Islet precursor cell (in vitro differentiated cells): Measurements from ENCODE around the gene SEMA6B.

Experiments used
- DNase-seq: peaks from one replicate; pipeline ENCODE4 v3.0.0-alpha.2; 2018

Gene SEMA6B

GRCh38 chr19:4505570-4506448, 53.7 kb downstream of the SEMA6B start:
- no peak for DNase-seq

DNA sequence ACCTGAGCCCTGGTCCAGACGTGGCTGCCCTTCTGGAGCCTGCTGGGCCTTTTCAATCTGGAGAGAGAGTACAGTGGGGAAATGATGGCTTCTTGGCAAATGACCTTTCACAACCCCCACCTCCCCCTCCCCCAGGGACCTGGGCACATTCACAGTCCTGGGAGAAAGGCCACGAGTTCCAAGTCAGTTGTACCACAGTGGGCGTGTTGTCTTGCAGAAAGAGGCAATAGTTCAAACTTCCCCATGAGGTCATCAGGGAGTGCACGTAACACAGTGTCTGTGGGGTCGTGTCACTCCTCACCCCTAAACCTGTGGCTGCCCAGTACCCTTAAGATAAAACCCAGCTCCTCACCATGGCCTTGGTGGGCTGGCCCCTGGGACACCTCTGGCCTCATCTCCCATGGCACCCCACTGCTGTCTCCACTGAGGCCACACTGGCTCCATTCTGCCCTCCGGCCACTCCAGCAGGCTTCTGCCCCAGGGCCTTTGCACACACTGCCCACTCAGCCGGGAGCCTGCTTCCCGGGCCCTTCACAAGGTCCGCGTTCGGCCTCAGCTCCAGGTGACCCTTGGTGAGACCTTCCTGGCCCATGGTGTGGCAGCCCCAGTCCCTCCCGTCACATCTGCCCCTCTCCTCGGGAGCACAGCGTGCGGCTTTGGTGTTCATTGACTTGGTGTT, 54.5 kb downstream of the SEMA6B start:
- no peak for DNase-seq

GRCh38 chr19:4504297-4504701, 55.2 kb downstream of the SEMA6B start:
- no peak for DNase-seq

DNA sequence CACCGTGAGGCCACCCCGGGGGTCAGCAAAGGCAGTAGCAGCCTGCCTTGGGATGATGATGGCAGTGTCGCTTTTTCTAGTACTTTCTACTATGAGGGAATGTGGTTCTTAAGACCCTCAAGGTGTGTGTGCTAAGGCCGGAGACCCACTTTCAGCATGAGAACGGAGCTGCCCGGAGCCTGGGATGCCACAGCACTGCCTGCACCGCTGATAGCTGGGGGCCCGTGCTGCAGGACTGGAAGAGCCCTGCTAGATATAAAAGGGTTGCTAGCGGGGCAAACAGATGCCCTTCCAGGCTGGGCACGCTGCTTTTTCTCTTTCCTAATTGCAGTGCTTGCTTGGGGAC, 55.7 kb downstream of the SEMA6B start:
- DNase-seq, result no peak

DNA sequence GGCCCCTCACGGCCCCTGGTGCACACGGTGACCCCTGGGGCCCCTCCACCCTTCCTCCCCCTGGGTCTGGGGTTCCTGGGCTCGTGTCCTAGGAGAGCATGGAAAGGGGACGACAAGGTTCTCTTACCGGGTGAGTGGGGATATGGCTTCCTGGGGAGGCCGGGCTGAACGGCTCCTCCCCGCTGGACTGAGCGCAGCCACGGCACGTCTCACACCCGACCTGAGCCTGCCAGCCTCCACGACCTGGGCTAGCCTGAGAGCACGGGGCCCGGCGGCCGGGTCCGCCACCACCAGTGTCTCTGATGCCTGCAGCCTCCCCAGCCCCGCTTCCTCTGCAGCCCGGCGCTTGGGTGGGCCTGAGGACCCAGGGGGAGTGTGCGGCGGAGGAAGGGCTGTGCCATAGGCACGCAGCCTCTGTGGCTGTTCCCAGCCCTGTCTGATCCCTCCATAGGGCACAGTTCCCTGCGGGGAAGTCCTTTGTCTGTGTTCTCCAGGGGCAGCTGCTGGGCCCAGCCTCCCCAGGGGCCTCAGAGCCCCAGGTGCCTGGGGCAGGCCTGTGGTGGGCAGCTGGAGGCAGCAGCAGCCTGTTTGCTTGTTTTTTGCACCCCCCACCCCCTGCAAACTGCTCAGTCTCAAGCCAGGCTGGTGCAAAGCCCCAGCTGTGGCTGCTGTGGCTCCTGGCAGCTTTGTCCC, 56.2 kb downstream of the SEMA6B start:
- DNase-seq, result no peak

GRCh38 chr19:4502282-4503131, 57.0 kb downstream of the SEMA6B start:
- no peak for DNase-seq

DNA sequence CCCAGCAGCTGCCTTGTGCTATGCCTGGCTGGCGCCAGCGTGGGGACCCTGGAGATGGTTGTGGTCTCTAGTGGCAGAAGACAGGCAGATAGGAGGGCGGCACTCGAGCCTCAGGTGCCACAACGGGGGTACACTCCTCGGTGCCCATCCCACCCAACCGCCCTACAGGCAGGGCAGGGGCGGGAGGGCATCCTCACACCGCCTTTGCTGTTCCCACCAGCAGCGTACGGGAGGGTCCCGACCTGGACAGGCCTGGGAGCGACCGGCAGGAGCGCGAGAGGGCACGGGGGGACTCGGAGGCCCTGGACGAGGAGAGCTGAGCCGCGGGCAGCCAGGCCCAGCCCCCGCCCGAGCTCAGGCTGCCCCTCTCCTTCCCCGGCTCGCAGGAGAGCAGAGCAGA, 57.8 kb downstream of the SEMA6B start:
- DNase-seq, result no peak

DNA sequence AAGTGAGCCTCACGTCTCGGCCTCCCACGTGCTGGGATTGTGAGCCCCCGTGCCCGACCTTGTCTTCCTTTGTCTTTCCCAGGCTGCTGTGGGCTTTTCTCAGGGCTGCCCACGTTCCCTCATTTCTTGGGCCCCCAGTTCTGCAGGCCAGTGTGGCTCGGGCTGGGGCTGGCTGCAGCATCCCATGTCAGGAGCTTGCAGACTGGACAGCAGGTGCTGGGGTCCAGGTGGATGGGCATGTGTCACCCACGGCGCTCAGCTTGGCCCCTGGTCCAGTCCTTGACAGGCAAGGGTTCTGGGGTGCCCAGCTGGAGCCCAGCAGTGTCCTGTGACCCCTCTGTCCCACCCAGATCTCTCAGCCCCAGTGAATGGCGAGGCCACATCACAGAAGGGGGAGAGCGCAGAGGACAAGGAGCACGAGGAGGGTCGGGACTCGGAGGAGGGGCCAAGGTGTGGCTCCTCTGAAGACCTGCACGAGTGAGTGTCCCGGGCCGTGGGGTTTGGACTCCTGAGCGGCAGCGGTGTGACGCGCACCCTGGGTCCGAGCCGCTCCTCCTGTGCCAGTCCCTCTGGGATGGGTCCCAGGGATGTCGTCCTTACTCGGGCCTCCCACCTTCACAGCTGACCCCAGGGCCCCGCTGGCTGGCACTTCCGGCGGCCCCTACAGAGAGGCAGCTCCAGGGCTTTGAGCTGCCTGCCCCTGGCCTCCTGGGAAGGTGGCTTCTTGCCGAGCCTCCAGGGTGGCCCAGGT, 58.5 kb downstream of the SEMA6B start:
- DNase-seq, result no peak

DNA sequence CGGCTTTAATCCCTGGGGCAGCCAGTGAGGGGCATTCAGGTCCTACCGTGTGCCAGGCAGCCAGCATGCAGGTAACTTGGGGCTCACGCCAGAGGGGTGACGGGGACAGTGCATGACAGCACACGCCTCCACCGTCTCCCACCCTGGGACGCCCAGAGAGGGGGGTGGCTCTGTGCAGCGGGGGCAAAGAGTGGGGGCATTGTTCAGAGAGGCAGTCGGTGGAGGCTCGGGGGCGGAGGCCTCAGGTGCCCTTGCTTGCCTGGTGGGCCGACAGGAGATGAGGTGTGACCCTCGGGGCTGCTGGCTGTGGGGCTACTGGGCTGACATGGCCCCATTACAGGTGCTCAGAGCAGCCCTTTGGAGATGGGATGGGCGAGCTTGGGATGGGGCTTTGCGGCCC, 59.6 kb downstream of the SEMA6B start:
- DNase-seq, result no peak

DNA sequence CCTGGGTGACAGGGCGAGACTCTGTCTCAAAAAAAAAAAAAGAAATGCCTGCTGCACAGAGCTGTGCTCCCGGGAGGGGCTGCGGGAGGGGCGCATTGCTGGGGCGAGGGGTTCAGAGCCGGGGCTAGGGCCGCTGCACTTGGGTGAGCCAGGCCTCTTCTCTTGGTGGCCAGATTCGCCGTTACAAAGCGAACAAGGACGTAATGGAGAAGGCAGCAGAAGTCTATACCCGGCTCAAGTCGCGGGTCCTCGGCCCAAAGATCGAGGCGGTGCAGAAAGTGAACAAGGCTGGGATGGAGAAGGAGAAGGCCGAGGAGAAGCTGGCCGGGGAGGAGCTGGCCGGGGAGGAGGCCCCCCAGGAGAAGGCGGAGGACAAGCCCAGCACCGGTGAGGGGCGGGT, 60.2 kb downstream of the SEMA6B start:
- DNase-seq, result no peak

- no peak for DNase-seq
Observed at GRCh38 chr19:4498694-4499093, 60.8 kb downstream of the SEMA6B start.

DNA sequence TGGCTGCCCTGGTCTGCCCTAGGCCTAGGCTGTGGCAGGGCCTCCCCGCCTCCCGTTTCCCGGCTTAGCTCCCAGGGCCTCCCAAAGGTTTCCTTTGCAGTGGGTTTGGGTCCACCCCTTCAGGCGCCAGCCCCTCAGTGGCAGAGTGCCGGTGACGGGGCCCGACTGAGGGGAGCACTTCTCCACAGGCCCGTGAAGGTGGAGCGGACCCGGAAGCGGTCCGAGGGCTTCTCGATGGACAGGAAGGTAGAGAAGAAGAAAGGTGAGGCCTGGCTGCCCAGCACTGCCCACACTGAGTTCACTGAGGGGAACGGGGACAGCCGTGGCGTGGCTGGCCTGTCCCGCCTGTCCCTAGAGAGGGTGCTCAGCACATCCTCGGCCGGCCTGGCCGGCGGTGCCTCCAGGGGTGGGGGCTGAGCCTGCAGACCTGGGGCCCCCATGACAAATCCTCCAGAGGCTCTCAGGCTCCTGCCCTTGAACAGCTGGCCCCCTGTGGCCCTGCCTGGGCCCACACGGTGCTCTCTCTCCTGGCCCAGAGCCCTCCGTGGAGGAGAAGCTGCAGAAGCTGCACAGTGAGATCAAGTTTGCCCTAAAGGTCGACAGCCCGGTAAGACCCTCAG, 61.6 kb downstream of the SEMA6B start:
- no peak for DNase-seq

- DNase-seq, result no peak
Observed at GRCh38 chr19:4496304-4496703, 63.2 kb downstream of the SEMA6B start.

DNA sequence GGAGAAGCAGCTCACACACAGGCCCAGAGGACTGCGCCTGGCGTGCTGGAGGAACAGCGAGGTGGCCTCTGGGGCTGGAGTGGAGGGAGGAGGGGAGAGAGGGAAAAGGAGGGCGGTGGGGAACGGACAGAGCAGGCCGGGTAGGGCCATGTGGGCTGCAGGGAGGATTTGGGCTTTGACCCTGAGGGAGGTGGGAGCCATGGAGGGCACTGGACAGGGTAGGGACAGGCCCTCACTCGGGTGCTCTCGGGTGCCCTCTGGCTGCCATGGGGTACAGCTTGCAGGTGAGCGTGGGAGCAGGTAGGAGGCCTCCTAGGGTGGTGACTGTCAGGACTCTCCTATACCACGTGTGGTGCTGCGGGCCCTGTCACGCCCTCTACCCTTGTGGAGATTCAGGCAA, 64.0 kb downstream of the SEMA6B start:
- no peak for DNase-seq

DNA sequence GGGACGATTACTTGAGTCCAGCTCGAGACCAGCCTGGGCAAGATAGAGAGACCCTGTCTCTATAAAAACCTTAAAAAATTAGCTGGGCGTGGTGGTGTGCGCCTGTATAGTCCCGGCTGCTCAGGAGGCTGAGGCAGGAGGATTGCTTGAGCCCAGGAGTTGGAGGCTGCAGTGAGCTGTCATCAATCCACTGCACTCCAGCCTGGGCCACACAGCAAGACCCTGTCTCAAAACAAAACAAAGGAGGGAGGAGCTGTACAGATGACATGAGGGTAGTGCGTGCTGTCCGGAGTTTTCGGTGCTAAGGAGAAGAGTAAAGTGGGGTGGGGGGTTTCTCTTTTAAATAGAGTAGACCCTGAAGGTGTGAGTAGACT, 64.8 kb downstream of the SEMA6B start:
- DNase-seq, result no peak

GRCh38 chr19:4493929-4494690, 65.4 kb downstream of the SEMA6B start:
- no peak for DNase-seq

DNA sequence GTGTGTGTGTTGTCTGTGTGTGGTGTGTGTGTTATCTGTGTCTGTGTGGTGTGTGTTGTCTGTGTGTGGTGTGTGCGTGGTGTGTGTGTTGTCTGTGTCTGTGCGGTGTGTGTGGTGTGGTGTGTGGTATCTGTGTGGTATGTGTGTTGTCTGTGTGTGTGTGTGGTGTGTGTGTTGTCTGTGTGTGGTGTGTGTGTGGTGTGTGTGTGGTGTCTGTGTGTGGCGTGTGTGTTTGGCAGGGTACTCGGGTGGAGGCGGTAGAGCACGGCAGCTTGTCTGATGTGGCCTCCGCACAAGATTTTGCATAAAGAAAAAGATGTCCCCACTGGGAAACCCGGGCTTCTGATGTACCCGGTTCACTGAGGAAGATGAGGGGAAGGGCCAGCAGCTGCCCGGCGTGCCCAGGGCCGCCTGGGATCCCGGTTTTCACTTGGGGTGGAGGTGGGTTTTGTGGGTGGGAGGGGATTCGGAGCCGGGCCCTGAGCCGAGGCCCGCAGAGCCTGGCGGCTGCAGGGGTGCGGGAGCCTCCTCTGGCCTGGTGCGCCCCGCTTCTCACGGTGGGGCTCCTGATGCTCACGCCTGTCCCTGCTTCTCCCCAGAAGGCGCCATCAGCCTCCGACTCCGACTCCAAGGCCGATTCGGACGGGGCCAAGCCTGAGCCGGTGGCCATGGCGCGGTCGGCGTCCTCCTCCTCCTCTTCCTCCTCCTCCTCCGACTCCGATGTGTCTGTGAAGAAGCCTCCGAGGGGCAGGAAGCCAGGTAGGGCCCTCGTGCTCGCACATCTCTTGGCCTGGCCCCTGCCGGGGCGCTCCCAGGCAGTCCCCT, 66.2 kb downstream of the SEMA6B start:
- DNase-seq, result no peak
